HAP-1 (cell line): Measurements from ENCODE around the gene LRRC31.

Experiments used
- DNase-seq, 2 experiments: peaks; one replicate each; pipeline ENCODE4 v3.0.0-alpha.2; 2016 to 2020; ENCODE audit warnings: low spot score in 2 of 2
- H3K27me3 ChIP-seq: fragments of 250-450 bp; sonication (Bioruptor Pico); 2 replicates; pipeline ENCODE4 v1.5.1; 2020; ENCODE audit warnings: low read depth, mild to moderate bottlenecking, moderate library complexity
- H3K36me3 ChIP-seq: fragments of 250-450 bp; sonication (Bioruptor Pico); replicated peaks from 2 replicates; pipeline ENCODE4 v1.5.1; 2020; ENCODE audit warnings: mild to moderate bottlenecking
- H3K4me1 ChIP-seq: fragments of 250-450 bp; sonication (Bioruptor Pico); 2 replicates; pipeline ENCODE4 v1.5.1; 2020; ENCODE audit warnings: mild to moderate bottlenecking
- H3K4me3 ChIP-seq: fragments of 250-450 bp; sonication (Bioruptor Pico); 2 replicates; pipeline ENCODE4 v1.5.1; 2020; ENCODE audit warnings: mild to moderate bottlenecking, moderate library complexity
- H3K9me3 ChIP-seq: fragments of 250-450 bp; sonication (Bioruptor Pico); 2 replicates; pipeline ENCODE4 v1.5.1; 2020; ENCODE audit warnings: mild to moderate bottlenecking, moderate library complexity
- in situ Hi-C: fragments of 300-500 bp; cut with MboI; formaldehyde crosslinking; loops from 3 replicates; pipeline ENCODE4 v1.14.3; 2020; ENCODE audit warnings: low sequenced_read_pairs, inconsistent platforms, mixed read lengths

The LRRC31 gene

DNA sequence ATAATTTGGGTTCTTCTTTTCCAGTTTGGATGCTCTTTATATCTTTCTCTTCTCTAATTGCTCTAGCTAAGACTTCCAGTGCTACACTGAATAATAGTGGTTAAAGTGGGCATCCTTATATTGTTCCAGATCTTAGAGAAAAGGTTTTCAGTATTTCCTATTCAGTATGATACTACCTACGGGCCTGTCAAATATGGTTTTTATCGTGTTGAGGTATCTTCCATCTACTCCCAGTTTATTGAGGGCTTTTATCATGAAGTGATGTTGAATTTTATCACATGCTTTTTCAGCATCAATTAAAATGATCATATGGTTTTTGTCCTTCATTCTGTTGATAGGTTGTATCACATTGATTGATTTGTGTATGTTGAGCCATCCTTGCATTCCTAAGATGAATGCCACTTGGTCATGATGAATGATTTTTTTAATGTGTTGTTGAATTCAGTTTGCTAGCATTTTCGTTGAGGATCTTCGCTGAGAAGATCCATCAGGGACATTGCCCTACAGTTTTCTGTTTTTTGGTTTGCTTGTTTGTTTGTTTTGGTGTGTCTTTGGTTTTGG lies 54.1 kb downstream of the LRRC31 start:
- Histone ChIP-seq H3K27me3 (no peaks in the 10 kb centered on the region), H3K4me1 (peaks cover 23% of the 10 kb centered on the region), H3K36me3 (no peaks in the 10 kb centered on the region), H3K9me3 (peaks cover 3% of the 10 kb centered on the region; the same call in 1 of the 2 replicates), H3K4me3 (no peak overlapping the region)
- in situ Hi-C loops, result no loop called here
- no peak for DNase-seq

GRCh38 chr3:169813757-169814517 lies 55.8 kb downstream of the LRRC31 start:
- peak; percentile 41 to 86 for DNase-seq
- H3K27me3 ChIP-seq, result no peaks in the 10 kb centered on the region
- no peaks in the 10 kb centered on the region for H3K36me3 ChIP-seq
- in situ Hi-C loops, result no loop called here
- peaks cover 24% of the 10 kb centered on the region for H3K4me1 ChIP-seq
- peaks cover 3% of the 10 kb centered on the region; the same call in 1 of the 2 replicates for H3K9me3 ChIP-seq
- H3K4me3 ChIP-seq, result peak overlapping the region; percentile 51

DNA sequence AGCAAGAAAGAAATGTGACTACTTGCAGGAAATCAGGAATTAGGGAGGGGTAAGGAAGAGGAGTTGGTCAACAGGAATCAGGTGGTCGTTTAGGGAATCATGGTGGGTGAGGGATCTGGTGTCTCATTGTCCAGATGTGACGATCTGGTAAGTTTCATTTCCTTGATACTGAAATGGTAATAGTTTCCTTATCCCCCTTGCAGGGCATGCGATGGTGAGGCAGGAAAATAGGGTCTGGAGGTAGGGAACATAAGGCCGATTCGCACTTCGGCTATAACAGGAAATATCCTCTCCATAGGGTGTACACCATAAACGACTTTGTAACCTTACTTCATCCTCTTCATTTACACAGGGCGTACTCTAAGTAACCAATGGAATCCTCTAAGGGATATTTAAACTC lies 56.5 kb downstream of the LRRC31 start:
- DNase-seq, result no peak
- Histone ChIP-seq H3K4me1 (peaks cover 24% of the 10 kb centered on the region), H3K9me3 (peaks cover 3% of the 10 kb centered on the region; the same call in 1 of the 2 replicates), H3K36me3 (no peaks in the 10 kb centered on the region), H3K27me3 (no peaks in the 10 kb centered on the region), H3K4me3 (peak overlapping the region; percentile 51)
- in situ Hi-C loops, result no loop called here

GRCh38 chr3:169812332-169813235 lies 57.2 kb downstream of the LRRC31 start, which contains the start of the genes LRRC34 and LRRIQ4:
LRRC34 (minus strand) TSS chr3:169812904; CDS start chr3:169812548, 356 bp downstream.
LRRIQ4 (plus strand) TSS chr3:169812870; CDS start chr3:169821922, 9,052 bp downstream.
- no peaks in the 10 kb centered on the region for H3K36me3 ChIP-seq
- peak; percentile 85 to 94 for DNase-seq
- H3K4me1 ChIP-seq, result peaks cover 24% of the 10 kb centered on the region
- no peaks in the 10 kb centered on the region for H3K27me3 ChIP-seq
- in situ Hi-C loops, result no loop called here
- peak within 1 kb of the TSS; percentile 51 for H3K4me3 ChIP-seq
- H3K9me3 ChIP-seq, result peaks cover 3% of the 10 kb centered on the region; the same call in 1 of the 2 replicates

DNA sequence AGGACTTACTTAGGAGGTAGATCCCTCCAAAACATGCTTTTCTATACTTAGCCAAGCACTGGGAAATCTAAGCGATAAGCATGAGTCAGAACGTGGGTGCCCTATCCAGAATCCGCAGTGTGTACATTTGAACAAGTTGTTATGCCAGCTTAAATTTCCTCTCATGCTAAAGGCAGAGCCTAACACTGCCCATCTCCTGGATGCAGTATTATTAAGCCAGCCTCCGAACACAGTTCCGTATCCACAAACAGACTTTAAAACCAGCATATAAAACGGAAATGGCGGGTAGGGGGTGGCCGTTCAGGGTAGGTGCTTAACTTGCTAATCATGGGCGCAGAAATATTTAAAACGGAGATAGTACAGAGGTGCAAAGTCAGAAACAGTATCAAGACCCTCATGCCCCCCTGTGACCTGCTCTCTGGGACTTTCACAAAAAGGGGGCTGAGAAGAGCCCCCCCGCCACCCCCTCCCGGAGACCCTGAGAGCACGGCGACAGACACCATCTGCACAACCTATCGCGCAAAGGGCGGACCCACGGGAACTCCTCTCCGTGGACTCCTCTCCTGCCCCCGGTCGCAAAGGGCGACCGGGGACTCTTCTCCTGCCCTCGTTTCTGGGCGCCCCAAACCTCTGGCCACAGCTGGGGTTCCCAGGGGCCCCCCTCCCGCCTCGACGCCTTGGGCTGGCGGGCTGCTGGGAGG lies 58.0 kb downstream of the LRRC31 start:
- in situ Hi-C loops, result no loop called here
- H3K36me3 ChIP-seq, result 0 out of 2 replicates have a peak, but pooled peaks cover 3% of the 10 kb centered on the region
- peak overlapping the region; percentile 51 for H3K4me3 ChIP-seq
- peaks cover 3% of the 10 kb centered on the region; the same call in 1 of the 2 replicates for H3K9me3 ChIP-seq
- peak; percentile 57 to 61 for DNase-seq
- H3K27me3 ChIP-seq, result no peaks in the 10 kb centered on the region
- H3K4me1 ChIP-seq, result peaks cover 24% of the 10 kb centered on the region

DNA sequence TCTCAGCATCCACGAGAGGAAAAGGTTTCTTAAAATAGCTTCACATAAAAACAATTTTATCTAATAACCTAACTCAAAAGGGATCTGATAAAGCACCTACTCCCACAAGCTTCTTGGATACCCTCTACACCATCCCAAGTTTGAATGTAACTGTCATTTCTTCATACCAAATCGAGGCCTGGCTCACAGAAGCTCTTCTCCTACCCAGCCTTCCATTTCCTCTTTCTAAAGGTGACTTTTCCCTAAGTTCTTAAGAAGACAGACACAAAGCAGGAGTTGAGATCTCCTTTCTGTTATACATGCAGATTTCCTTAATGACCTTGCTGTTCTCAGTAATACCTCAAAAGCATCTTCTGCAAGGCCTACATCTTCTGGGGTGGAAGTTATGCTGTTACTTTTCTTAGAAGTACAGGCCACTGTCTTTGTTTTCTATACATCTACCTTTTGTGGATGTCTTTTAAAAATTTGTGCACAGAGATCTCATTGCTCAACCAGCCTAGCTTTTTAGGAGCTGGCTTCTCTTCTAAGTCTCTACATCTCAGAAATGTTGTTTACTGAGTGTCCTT lies 60.4 kb downstream of the LRRC31 start:
- no peaks in the 10 kb centered on the region for H3K9me3 ChIP-seq
- H3K27me3 ChIP-seq, result no peaks in the 10 kb centered on the region
- no peak overlapping the region for H3K4me3 ChIP-seq
- peaks cover 17% of the 10 kb centered on the region for H3K36me3 ChIP-seq
- H3K4me1 ChIP-seq, result peaks cover 24% of the 10 kb centered on the region
- DNase-seq, result no peak
- in situ Hi-C loops, result no loop called here

GRCh38 chr3:169804681-169805080 lies 65.1 kb downstream of the LRRC31 start:
- peaks cover 53% of the 10 kb centered on the region for H3K36me3 ChIP-seq
- no peaks in the 10 kb centered on the region; the same call in none of the 2 replicates for H3K4me1 ChIP-seq
- in situ Hi-C loops, result no loop called here
- no peak for DNase-seq
- H3K27me3 ChIP-seq, result no peaks in the 10 kb centered on the region
- H3K4me3 ChIP-seq, result no peak overlapping the region
- H3K9me3 ChIP-seq, result no peaks in the 10 kb centered on the region

DNA sequence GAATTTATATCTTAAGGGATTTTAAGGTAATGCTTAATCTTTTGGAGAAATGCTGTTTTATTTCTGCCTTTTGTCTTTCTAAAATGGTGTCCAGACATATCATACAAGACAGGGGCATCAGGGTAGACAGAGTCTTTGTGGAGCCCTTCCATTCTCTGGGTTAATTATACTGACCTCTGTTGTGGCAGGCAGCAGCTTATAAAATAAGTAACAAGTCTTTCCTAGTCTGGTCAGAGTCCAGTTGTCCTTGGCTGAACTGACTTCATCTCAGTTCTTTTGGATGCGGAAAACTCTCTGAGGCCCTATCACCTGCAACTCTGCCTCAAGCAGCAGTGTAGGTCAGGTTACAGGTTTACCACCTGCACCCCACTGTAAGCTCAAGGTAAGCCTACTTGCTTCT lies 77.4 kb downstream of the LRRC31 start:
- in situ Hi-C loops, result no loop called here
- DNase-seq, result no peak
- no peaks in the 10 kb centered on the region for H3K27me3 ChIP-seq
- H3K9me3 ChIP-seq, result no peaks in the 10 kb centered on the region
- no peaks in the 10 kb centered on the region for H3K4me1 ChIP-seq
- no peak overlapping the region for H3K4me3 ChIP-seq
- peaks cover 23% of the 10 kb centered on the region for H3K36me3 ChIP-seq

DNA sequence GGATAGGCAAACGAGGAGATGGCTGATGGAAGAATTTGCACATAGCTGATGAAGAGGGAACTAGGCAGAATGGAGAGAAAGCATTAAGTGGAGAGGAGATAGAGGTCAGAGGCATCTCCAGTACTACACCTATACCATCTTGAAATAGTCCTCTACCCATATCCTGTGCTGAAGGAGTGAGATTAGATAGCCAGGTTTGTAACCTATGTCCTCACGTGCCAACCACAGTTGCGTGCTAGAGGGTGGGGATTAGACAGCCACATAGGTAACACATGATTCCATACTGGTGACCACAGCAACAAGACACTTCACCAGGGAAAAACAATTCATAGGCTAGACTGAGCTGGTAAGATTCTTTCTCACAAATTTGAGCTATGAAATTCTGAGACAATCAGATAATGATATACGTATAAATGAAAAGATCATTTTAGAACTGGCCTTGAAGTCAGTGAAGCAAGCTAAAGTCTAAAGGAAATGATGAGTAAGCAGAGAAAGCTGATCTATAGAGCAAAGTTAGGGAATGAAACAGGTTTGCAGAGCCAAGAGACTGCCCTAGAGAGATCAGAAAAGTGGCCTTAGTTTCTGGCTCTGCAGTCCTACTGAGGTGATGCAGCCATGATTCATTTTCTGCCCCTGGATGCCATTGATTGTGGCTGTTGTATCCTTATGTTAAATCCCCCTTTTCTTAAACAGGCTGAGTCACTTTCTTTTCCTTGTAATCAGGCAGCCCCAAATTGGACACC lies 78.9 kb downstream of the LRRC31 start:
- in situ Hi-C loops, result no loop called here
- Histone ChIP-seq H3K4me1 (no peaks in the 10 kb centered on the region), H3K27me3 (no peaks in the 10 kb centered on the region), H3K9me3 (no peaks in the 10 kb centered on the region), H3K4me3 (no peak overlapping the region), H3K36me3 (peaks cover 37% of the 10 kb centered on the region)
- DNase-seq, result no peak

- Histone ChIP-seq H3K4me3 (no peak overlapping the region), H3K27me3 (no peaks in the 10 kb centered on the region), H3K9me3 (no peaks in the 10 kb centered on the region), H3K4me1 (no peaks in the 10 kb centered on the region), H3K36me3 (peaks cover 43% of the 10 kb centered on the region)
- in situ Hi-C loops, result no loop called here
- DNase-seq, result no peak
Measured at GRCh38 chr3:169790219-169790618, 79.5 kb downstream of the LRRC31 start.
